M059J (cell line): ENCODE data around the gene MINDY4. TPM values are rescaled to one million over a fixed set of nuclear protein-coding genes. Genes with fewer than 3 reads are reported as not detected.

Experiments used
- DNase-seq: peaks from one replicate; pipeline ENCODE4 v3.0.0-alpha.2; 2012; ENCODE audit warnings: low read depth
- total RNA-seq: library from RNA; depleted of rRNA; stranded (reverse); fragments of >200 nt; shearing (Covaris generic); gene quantifications from 2 replicates; pipeline ENCODE4 v1.2.3, GENCODE V29; 2014

Gene MINDY4
- total RNA-seq, 1 experiment from 2014 or later = 1.8 TPM

- DNase-seq = no peak
These were observed 29.9 kb upstream of the MINDY4 start for GRCh38 chr7:30741289-30741688.

- DNase-seq = peak; percentile 53
These were observed 27.7 kb upstream of the MINDY4 start for GRCh38 chr7:30743371-30744074.

- no peak for DNase-seq
These were observed 27.2 kb upstream of the MINDY4 start for GRCh38 chr7:30744075-30744417.

- DNase-seq = no peak
These were observed 25.8 kb upstream of the MINDY4 start for GRCh38 chr7:30745261-30745941.

GRCh38 chr7:30750010-30750409 lies 21.2 kb upstream of the MINDY4 start:
- no peak for DNase-seq

GRCh38 chr7:30750683-30751650 lies 20.2 kb upstream of the MINDY4 start:
- DNase-seq = peak; percentile 90

GRCh38 chr7:30751696-30752273 lies 19.4 kb upstream of the MINDY4 start, which contains the start of gene INMT:
INMT (plus strand) TSS chr7:30752135; CDS start chr7:30752151, 16 bp downstream.
- no peak for DNase-seq

GRCh38 chr7:30752484-30752883 lies 18.7 kb upstream of the MINDY4 start:
- DNase-seq = no peak

- no peak for DNase-seq
These were observed 18.2 kb upstream of the MINDY4 start for GRCh38 chr7:30752979-30753378.

GRCh38 chr7:30754315-30754877 lies 16.8 kb upstream of the MINDY4 start:
- no peak for DNase-seq

GRCh38 chr7:30755384-30756154 lies 15.6 kb upstream of the MINDY4 start:
- DNase-seq = no peak

- DNase-seq = no peak
These were observed 13.9 kb upstream of the MINDY4 start for GRCh38 chr7:30757342-30757692.

GRCh38 chr7:30760514-30761213 lies 10.6 kb upstream of the MINDY4 start:
- DNase-seq = no peak

GRCh38 chr7:30761214-30762156 lies 9.7 kb upstream of the MINDY4 start:
- DNase-seq = no peak

- DNase-seq = no peak
These were observed 6.9 kb upstream of the MINDY4 start for GRCh38 chr7:30764030-30764975.

- no peak for DNase-seq
These were observed 5.8 kb upstream of the MINDY4 start for GRCh38 chr7:30765408-30765807.

GRCh38 chr7:30770845-30771173 lies 408 bp upstream of the MINDY4 start:
- no peak for DNase-seq

GRCh38 chr7:30771880-30772425 lies 736 bp downstream of the MINDY4 start:
- no peak for DNase-seq
